Colon (tissue), 2 donors: ENCODE results near the gene NFKB1.

Experiments
- FAIRE-seq: peaks from 2 replicates; lab custom pipeline; 2012; peaks lifted over from hg19 to GRCh38; lab: Jason Lieb, UNC
- donor health status: control.
- donor health status: control.

NFKB1 gene

DNA sequence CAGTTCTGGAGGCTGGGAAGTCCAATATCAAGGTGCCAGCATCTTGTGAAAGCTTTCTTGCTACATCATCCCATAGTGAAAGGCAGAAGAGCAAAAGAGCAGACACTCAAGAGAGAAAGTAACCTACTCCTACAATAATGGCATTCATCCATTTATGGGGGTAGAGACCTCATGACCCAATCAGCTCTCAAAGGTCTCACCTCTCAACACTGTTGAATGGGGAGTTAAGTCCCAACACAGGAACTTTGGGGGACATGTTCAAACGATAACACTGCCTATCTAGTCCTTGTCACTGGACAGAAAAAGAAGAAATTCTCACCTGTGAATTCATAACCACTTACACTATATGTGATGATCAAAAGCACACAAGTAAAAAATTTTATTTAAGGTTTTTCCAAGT lies 6.6 kb upstream of the NFKB1 start:
- FAIRE-seq: no peak

DNA sequence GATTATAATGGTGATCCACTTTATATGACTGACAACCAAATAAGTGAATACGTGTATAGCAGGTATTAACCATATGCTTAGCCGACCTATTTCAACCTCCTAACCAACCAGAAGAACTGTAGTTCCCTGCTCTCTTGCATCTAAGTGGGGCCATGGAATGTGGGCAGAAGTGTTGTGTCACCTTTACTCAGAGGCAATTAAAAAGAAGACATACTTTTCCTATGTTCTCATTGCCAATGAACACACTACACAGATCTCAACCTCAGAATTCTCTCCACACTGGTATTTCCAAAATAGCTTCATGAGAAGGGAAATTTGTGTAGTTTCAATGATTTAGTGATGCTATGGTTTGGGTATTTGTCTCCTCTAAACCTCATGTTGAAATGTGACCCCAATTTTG lies 3.2 kb upstream of the NFKB1 start:
- no peak for FAIRE-seq

DNA sequence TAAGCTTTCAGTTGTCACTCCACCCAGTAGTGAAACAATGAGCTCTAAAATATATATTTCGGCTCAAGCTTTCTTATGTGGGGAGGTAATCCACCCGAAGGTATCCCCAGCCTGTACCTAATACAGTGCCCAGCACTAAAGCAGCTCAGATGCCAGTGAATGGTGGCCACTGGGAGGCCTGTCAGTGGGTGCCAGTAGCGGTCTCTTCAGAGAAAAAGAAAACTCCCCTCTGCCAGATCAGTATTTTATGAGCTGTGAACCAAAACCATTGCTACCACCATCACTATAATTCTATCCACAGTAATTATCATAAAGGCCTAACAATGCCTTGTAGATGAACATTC lies 835 bp upstream of the NFKB1 start:
- no peak for FAIRE-seq

DNA sequence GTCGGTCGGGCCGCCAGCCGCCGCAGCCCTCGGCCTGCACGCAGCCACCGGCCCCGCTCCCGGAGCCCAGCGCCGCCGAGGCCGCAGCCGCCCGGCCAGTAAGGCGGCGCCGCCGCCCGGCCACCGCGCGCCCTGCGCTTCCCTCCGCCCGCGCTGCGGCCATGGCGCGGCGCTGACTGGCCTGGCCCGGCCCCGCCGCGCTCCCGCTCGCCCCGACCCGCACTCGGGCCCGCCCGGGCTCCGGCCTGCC lies 213 bp downstream of the NFKB1 start:
- no peak for FAIRE-seq

DNA sequence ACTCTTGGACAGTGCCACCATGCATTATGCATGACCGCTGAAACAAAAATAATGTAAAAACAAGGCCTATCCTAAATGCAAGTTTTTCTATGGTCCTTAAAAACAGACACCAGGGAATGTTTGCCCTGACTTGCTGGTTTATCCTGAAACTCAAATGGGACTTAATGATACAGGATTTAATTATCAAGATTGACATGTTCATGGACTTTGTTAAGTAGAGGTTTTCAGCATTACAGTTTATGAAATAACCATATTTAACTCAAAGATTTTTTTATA lies 1.3 kb downstream of the NFKB1 start:
- no peak for FAIRE-seq

DNA sequence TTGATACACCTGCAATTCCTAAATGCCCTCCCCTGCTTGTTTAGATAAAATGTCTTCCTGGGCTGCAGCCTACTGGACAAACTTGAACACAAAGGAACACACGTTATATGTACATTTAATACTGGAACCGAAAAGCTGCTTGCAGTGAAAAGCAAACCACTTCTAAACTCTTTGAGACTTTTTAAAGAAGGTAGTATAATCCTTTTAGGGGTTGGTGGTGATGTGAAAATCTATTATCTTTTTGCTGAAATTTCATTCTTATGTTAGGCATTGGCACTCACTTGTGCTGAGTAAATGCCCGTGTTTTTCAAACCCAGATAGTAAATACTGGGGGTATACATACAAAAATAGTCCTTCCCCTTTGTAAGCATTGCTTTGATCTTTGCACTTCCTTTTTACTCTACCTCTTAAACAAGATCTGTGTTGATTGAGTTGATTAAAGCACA lies 2.2 kb downstream of the NFKB1 start:
- FAIRE-seq: no peak

DNA sequence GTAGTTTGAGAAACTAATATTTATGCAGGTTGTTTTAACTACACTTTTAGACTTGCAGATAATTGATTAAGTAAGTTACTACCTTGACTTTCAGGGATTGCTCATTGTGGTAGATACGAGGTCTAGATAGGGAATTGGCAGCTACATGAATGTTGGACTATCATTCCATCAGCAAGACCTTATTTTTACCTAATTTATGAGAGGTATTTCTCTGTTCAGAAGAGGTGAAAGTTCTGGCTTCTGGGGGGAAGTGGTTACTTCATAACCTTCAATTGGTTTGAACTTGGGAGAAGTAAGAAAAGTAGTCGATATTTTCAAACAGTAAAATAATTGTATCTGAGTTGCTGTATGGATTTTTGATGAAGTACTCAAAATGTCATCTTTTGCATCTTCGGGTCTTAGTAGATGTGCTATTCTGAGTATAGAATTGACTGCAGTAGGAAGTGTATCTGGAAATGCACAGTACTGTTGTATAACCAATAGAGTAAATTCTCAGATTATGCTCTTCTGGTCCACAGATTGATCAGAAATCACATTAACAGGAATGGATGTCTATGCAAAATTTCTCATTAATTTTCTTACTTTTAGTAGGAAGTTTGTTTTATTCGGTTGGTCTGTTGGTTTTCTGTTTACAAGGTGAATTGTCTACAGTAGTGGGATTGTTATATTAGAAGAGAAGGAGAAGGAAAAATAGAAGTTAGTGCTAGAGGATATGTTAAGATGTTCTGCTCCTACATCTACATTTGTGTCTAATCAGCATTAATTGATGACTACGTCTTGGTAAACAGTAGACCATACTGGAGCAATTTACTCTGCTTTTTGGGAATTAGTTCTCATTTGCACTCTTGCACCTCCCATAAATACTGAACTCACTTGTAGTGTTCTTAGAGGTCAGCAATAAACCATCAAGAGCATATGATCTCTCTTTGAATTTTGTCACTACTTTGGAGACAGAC lies 3.0 kb downstream of the NFKB1 start:
- no peak for FAIRE-seq

DNA sequence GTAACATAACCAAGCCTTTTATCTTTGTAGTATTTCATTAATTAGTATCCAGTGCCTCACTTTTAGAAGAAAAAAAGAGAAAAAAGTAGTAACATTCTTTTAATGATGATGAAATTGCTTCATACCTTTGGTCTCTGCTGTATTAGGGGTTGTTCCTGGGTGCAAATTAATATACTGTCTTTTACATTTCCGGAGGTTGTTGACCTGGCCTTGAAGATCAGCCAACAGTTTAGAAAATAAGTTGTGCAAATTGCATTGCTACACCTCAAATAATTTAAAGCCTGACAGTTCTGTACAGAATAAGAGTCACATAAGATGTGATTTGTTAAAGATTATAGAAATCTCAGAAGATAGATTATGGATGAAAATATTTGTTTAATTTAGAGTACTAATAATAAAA lies 3.8 kb downstream of the NFKB1 start:
- FAIRE-seq: no peak

DNA sequence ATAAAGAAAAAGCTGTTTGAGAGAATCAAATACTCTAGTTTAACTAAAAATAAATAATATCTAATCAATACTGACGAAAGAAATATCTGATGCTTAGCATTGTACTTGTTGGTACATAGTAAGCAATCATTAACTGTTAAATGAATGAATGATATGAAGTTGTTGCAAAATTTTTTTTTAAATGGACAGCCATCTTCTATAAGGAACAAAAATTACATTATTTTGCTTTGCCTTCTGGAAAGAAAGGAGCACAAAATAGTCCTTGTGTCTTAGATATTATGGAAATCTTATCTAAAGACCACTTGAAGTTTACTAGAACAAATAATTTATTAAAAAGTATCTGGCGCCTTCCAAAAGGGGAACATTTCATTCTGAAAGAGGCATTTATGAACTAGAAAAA lies 4.5 kb downstream of the NFKB1 start:
- no peak for FAIRE-seq

DNA sequence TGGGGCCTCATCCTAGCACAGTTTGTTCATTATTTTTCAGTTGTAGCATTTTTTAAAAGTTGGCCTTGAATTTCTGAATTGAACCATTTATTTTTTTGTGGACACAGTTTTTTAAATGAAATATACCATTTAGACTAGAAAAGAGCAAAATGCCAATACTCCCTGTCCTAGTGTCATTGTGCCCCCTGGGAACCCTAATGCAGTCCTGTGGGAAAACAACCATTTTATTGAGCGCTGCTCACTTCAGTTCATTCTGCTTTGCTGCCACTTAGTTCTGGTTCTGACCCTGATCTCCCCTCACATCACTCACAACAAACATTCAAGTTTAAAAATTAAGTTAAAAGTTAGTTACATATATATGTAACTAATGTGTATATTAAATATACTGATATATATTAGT lies 5.4 kb downstream of the NFKB1 start:
- FAIRE-seq: no peak

DNA sequence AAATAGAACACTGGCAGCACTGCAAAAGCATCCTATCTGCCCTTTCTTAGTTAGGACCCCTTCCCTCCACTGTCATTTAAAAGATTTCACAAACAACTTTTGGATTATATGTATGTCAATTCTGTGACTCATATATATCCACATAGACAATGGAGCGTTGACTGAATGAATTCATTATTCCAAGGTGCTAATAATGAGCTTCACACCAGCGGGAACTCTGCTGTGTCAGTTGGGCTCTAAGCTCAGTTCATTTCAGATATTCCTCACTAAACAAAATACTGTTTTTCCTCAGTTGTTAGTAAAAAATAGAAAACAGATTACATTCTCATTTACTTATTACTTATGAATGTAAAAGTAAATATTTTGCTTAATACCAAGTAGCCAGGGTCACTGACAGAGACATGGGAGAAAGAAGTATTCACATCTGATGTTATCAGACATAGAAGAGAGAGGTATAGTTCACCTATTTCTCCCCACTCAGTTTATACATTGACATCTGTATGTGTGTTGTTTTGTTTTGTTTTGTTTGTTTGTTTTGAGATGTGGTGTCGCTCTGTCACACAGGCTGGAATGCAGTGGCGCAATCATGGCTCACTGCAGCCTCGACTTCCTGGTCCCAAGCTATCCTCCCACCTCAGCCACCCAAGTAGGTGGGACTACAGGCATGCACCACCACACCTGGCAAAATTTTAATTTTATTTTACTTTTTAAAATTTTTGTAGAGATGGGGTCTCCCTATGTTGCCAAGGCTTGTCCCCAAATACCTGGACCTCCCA lies 10.9 kb downstream of the NFKB1 start:
- FAIRE-seq: no peak

DNA sequence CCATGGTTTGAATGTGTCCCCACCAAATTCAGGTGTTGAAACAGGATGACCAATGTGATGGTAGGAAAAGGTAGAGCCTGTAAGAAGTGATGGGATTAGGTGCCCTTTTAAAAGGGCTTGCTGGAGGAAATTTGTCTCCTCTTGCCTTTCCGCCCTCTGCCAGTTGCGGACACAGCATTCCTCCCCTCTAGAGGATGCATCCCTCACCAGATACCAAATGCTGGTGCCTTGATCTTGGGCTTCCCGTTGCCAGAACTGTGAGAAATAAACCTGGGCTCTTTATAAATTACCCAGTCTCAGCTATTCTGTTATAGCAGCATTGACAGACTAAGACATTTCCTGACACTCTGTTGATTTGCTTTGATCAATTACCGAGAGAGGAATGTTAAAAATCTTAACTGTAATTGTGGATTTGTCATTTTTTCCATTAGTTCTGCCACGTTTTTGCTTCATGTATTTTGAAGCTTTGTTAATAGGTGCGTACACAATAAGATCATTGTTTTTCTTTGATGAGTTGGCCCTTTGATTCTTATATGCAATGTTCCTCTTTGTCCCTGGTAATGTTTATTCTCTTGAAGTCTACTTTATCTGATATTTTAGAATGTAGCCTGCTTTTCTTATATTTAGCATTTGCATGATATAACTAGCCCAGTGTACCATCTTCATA lies 13.3 kb downstream of the NFKB1 start:
- FAIRE-seq: no peak

DNA sequence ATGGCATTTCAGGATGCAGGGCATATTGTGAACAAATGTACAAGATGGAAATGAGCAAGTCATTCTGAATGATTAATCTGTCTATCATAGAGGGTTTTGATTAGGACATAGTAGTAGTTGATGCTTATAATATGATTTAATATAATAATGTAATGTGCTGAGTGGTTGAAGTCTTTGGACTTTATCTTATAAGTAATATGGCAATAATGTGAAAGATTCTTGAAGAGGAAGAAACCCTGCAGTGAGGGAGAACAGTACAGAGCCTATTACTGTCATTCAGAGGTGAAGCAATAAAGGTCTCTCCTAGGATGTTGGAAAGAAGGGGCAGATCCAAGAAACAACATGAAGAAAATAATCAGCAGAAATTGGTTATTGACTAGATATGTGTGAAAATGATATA lies 16.6 kb downstream of the NFKB1 start:
- no peak for FAIRE-seq

DNA sequence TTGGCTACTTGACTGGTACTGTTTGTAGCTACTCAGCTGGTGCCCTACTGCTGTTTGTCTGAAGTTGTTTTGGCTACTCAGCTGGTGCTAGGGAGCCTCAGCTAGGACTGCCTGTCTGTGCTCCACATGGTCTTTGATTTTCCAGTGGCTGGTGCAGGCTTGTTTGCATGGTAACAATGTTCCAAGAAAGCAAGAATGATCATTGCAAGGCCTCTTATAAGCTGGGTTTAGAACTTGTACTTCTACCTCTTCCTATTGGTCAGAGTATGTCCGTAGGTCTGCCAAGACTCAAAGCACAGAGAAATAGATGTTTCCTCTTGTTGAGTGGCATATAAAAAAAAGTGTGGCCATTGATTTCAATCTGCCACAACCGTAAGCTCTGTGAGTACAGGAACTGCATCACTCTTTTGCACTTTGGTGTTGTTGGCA lies 17.6 kb downstream of the NFKB1 start:
- FAIRE-seq: no peak

DNA sequence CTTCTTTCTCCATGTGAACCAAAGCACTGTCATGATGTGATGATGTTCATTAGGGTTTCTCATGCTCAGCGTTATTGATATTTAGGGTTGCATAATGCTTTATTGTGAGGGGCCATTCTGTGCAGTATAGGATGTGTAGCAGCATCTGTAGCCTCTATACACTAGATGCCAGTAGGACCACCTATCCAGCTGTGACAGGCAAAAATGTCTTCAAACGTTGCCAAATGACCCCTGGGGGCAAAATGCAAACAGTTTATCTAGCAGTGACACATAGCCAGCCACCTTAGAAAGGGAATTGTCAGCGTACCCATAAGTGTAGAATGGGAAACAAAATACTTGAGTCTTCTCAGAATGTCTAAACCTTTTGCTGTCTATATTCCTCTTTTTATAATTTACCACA lies 18.8 kb downstream of the NFKB1 start:
- FAIRE-seq: no peak

DNA sequence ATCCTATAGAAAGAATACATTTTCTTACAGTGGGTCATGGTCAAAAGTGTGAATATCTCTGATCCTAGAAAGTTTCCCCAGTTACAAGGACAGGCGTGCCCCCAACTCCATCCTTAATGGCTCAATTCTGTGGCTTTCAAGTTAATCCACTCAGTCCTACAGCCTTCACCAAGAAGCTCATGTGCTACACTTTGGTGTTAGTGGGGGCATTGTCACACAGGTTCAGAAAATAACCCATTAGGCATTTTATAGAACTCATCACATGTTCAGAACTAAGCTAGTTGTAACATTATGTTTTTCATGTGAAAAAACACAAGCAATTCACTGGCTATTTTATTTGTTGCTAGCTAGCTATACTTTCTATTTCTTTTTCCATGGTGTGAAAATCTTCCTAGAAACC lies 20.4 kb downstream of the NFKB1 start:
- no peak for FAIRE-seq

DNA sequence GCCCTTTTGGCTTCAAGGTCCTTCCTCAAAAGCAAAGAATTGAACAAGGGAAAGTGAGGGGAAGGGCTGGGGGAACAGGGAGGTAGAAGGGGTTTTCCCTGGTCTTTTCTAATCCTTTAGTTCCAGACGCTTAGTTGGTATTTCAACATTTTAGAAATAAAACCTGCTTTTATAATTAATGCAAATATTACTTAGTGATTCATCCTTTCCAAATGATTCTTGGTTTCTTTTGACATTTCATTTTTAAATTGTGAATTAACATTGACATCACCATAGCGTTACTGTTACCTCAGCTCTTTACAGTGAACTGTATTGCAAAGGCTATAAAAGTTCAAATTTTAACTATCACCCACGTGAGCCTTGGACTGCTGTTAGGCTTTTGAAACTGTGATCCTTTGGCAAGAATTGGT lies 20.9 kb downstream of the NFKB1 start:
- FAIRE-seq: no peak

DNA sequence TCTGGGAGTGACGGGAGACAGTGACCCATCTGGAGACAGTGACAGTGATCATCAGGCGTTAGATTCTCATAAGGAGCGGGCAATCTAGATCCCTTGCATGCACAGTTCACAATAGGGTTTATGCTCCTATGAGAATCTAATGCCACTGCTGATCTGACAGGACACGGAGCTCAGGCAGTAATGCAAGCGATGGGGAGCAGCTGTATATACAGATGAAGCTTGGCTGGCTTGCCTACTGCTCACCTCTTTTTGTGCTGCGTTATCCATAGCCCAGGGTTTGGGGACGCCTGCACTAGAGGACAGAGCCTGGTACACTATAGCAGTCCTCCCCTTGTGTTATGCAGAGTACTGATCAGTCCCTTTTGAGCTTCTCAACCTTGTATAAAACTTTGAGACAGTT lies 23.5 kb downstream of the NFKB1 start:
- no peak for FAIRE-seq

DNA sequence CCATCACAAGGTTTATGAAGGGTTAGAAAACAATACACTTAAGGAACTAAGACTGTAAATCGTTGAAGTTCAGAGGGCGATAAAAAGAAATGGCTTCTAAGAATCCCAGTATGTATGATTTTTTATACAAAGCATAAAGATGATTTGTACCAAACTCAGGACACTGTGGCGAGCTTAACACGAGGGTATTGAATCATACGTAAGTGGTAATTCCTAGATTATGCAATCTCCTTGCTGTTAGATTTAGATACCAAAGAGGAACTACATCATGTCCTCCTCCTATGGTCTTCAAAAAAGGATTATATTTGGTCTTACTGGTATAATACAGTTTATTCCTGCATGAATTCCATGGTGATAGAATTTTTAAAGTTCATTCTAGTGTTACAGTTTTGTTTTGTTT lies 23.9 kb downstream of the NFKB1 start:
- FAIRE-seq: no peak

DNA sequence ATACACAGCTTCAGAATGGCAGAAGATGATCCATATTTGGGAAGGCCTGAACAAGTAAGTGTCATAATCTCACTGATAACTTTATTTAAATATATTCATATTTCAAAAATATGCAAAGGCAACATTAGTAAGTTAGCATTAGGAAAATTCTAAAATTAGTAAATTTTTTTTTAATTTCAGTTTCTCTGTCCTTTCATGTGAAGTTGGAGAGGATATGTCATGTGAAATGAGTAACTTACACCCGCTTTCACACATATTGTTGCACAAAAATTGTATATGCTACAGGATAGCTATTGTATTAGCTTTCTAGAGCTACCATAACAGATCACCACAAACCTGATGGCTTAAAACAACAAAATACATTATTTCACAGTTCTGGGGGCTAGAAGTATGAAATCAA lies 24.3 kb downstream of the NFKB1 start:
- no peak for FAIRE-seq

DNA sequence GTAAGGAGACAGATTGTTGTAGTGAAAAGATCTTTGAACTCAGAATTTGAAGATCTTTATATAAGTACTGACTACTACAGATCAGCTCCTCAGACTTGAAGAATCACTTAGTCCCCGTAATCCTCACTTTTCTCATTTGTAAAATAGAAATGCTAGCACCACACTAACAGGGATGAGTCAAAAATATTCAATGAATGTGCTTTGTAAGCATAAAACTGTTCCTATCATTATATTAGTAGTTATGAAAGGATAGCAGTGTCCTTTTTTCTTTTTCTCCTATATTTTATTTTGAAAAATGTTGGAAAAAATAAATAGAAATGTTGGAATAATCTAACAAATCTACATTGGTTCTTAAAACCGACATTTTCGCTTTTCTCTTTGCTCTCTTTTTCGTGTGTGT lies 25.4 kb downstream of the NFKB1 start:
- FAIRE-seq: no peak

DNA sequence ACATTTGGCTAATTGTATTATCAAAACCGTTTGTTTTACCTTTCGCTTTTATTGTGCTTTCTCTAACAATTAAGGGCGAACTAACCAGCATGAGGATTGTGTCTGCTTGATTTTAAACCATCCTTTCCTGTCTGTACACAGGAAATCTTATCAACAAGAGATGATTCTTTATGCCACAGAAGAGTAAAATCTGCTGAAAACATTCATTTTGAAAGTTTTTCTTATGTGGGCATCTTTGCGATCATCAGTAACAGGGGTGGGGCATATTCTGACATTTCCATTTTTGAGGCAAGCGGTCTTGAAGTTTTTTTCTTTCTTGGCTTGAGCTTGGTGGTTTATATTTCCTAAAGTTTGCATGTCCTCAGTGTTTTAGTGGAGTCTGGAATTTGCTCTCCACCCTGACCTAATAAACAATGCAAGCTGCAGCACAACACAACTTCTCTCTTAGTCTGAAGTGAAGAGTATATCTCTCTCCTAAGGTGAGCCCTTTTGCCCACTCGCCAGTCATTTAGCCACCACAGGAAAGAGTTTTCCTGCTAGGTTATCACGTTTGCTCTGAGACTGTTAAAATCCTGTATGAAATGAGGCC lies 26.6 kb downstream of the NFKB1 start:
- no peak for FAIRE-seq

DNA sequence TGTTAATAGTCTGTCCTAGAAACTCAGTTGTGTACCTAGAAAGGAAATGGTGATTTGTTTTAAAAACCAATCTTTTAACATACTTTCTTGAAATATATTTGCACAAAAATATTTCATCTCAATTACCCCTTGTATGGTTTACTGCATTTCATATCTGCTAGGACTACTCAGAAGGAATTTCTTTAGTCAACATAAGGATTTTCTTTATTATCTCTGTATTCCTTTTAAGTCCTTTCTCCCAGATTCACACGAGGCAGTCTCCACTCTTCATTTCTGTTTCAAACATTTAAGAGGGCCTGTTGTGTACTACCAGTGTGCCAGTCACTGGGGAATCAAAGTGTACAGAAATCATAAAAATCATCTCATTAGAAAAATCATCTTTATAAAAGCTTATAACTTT lies 28.8 kb downstream of the NFKB1 start:
- no peak for FAIRE-seq
